EH (cell line): ENCODE data around the gene DMAC2.
"Not testable (repeated sequence)": the region's sequence is repeated elsewhere in the genome, so short reads cannot be mapped to it uniquely, and the experiment has no call there.

Experiments
- DNase-seq: peaks from one replicate; pipeline ENCODE4 v3.0.0-alpha.2; 2015; ENCODE audit warnings: low read depth

DMAC2 gene

DNA sequence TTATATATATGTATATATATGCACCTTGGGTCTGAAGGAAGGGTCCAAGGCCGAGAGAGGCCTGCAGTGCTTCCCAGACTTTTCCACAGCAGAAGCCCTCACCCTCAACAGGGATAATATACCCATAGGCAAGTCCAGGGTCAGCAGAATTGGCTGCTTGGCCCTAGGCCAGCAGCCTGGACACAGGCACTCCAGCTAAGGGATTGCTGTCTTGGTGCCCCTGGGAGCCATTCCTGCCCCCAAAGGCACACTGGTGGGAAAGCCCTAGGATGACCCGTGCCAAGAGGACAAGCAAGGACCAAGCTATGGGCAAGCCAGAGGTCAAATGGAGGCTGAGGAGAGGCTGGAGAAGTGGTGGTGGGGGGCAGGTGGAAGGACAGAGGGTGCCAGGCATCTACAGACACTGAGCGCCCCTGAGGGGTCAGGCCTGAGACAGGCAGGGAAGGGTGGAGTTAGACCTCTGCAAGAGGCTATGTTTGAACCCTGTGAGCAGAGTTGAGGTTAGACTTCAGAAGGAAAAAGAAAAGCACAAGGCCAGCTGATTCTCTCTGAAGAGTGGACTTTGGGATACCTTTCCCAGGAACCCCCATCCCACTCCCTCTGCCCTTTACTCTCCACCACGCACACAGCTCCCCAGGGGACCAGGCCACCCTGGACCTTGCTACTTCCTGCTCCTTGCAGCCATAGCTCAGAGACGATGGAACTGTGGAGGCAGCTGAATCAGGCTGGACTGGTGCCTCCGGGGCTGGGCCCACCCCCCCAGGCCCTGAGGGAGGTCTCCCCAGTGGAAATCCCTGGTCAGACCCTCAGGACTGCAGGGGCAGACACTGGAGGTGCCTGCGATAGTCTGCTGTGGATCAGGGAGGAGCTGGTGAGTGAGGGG, 3.0 kb upstream of the DMAC2 start, which contains the start of gene ERICH4:
Gene ERICH4, plus strand, starts transcription at position 684 of the 883 bp plus-strand sequence. Its CDS starts 14 bp downstream, at position 698.
- DNase-seq: no peak

DNA sequence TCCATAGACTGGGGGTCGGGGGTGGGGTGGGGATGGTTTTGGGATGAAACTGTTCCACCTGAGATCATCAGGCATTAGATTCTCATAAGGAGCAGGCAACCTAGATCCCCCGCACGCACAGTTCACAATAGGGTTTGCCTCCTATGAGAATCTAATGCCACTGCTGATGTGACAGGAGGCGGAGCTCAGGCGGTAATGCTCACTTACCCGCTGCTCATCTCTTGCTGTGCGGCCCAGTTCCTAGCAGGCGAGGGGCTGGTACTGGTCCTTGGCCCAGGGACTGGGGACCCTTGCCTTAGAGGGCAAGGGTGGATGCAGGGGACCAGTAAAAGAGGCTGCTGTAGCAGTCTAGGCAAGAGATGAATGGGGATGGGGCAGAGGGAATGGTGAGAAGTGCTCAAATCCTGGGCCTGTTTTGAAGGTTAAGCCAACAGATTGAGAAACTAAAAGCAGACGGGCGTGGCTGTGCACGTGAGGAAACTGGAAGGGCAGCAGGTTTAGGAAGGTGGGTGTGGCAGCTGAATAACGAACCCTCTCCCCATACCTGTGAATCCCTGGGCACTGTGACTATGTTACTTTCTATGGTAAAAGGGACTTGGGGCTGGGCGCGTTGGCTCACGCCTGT, 1.7 kb upstream of the DMAC2 start:
- DNase-seq: no peak

DNA sequence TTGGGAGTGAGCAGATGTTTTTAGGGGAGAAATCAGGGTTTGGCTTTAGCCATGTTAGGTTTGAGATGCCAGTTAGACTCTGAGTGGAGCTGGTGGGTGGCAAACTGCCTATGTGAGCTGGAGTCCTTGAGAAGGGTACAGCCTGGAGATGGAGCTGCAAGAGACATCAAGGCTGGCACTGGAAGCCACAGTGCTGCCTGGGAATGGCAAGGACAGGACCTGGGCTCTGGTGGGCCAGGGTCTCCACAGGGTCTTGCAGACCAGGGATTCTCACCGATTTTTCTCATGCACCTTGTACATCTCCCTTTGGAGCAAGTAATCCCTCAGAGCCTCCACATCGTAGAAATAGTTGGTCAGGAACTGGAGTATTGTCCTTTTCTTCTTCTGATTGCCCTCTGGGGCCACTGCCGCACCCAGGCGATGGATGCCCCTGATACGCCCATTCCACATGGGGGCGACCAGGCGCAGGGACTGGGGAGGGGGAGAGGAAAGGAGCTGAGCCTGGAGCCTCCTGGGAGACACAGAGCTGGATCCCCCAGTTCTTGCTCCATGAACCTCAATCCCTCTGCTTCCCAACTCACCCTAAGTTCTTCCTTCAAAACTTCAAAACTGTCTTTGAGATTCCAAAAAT, 1.7 kb downstream of the DMAC2 start:
- DNase-seq: no peak

DNA sequence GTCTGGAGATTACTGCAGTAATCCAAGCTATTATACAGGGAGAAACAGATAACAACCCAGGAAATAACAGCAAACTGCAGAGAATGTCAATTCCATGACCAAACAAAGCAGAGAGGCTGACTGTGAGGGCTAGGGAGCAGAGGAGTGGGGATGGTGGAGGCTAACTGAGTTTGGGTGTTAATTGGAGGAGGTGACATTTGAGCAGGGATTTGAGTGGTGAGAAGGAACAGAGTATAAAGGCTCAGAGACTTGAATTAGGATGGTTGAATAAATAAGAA, 3.1 kb downstream of the DMAC2 start:
- no peak for DNase-seq

DNA sequence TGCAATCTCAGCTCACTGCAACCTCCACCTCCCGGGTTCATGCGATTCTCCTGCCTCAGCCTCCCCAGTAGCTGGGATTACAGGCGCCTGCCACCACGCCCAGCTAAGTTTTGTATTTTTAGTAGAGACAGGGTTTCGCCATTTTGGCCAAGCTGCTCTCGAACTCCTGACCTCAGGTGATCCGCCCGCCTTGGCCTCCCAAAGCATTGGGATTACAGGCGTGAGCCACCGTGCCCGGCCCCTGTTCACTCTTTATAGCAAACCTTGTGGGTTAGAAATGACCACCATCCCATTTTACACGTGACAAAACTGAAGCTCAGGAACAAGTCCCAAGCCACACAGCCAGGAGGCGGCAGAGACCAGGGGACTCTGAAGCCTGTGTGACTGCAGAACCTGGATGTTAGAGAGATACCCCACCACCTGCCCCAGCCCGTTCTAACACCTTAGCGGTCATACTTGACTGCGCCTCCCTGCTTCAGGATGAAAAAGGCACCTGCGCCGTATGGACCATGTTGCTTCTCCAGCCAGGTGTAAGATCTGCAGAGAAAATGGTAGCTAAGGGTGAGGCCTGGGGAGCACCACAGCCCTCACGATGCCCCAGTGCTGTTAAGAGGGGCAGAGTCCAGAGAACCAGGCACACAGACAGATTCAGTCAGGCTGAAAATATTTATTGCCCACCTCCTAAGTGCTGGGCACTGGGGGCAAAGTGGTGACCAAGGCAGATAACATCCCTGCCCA, 3.6 kb downstream of the DMAC2 start:
- DNase-seq: no peak

DNA sequence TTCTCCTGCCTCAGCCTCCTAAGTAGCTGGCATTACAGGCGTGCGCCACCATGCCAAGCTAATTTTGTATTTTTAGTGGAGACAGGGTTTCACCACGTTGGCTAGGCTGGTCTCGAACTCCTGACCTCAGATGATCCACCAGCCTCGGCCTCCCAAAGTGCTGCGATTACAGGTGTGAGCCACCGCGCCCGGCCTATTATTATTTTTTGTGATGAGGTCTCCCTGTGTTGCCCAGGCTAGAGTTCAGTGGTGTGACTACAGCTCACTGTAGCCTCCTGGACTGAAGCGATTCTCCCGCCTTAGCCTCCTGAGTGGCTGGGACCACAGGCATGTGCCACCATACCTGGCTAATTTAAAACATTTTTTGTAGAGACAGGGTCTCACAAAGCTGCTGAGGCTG, 4.3 kb downstream of the DMAC2 start:
- DNase-seq: not testable (repeated sequence)

DNA sequence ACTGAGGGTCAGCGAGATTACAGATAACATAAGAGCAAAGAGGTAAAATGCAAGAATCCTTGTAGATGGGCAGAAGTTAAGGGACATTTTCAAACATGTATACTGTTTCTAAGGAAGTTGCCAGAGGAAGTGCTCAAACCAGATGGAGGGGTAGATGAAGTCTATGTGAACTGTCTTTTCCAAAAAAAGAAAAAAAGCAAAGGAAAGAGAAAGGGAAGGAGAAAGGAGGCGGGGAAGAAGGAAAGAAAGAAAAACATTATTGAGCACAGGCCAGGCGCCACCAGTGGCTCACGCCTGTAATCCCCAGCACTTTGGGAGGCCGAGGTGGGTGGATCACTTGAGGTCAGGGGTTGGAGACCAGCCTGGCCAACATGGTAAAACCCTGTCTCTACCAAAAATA, 5.3 kb downstream of the DMAC2 start:
- DNase-seq: no peak

DNA sequence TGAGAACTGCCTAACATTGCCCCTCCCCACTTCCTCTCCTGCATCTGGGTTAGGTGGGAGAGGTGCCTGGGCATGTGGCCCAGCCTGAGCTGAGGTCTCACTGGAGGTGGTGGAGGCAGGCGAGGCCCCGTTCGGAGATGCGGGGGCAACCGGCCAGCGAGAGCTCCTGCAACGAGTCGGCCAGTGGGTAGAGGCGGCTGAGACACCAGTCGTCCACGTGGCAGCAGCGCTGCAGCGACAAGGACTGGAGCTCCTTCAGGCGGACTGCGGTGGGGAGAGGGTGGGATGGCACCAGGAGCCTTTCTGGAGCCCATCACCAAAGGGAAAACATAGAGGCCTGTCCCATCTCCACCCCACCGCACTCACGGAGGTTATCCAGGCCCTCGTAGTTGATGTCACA, 6.5 kb downstream of the DMAC2 start:
- no peak for DNase-seq

DNA sequence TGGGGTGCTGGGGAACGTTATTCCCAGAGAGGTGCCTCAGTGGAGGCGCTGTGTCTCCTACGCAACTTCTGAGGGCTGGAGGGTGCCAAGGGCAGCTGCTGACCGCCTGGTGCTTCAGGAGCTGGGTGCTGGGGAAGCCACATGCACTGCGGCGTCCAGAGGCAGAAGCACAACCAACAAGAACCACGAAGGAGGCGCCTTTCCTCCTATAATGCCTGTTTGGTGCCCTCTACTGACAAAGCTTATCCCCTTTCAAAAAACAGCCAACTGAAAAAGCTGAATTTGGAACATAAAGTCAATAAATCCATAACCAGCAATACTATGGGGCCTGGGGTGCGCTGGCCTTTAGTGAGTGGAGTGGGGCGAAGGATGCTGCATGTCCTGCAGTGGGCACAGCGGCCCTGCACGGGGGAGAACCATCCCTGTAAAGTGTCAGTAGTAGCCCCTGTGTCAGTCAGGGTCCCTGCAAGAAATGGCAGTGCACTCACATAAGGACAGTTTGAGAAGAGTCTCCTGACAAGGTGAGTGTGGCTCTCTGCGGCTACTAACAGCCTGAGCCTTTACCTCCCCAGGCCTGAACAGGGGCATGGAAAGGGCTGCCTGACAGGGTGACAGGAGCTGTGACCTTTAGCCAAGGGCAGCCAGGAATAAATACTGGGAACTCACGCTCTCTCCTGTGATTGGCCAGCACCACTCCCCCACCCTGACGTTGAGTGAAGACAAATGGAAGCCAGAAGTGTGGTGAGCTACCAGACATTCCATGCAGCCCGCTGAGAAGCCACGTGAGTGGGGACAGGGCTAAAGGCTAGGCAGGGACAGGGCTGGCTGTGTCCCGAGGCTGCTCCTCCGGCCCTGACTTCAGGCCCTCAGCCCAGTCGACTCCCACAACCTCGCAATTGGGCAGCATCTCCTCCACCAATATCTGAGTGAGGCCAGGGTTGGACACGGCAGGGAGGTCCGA, 8.0 kb downstream of the DMAC2 start:
- peak; percentile 43 for DNase-seq

DNA sequence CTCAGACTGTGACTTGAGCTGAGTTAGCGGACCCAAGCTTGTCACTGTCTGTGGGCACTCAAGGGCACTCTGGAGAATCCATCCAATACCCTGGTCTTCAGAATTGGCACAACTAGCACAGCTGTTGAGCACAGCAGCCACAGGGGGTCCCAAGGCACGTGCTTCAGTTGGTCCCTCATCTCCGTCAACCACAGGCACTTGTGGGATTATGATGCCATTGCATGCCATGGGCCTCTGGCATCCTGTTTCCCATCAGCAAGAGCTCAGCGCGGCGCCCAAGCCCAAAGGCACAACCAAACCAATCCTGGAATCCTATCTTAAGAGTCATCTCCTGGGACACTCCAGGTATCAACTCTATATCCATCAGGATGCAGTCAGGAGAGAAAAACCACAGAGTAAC, 8.8 kb downstream of the DMAC2 start:
- DNase-seq: peak; percentile 15

DNA sequence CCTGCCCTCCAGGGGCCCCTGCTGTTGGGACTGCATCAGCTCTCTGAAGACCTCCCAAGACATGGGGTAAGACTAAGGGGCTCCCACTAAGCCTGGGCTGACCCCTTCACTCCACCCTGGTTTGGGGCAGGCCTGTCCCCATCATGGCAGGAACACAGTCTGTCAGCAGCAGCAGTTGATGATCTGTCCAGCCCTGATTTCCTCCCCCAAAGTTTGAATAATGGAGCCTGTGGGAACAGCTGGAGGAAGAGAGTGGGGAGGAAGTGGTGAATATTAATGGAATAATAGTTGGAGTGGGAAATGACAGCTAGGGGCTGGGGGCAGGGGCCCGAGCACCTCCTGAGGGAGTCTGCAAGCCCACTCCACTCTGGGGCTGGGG, 11.2 kb downstream of the DMAC2 start:
- no peak for DNase-seq

DNA sequence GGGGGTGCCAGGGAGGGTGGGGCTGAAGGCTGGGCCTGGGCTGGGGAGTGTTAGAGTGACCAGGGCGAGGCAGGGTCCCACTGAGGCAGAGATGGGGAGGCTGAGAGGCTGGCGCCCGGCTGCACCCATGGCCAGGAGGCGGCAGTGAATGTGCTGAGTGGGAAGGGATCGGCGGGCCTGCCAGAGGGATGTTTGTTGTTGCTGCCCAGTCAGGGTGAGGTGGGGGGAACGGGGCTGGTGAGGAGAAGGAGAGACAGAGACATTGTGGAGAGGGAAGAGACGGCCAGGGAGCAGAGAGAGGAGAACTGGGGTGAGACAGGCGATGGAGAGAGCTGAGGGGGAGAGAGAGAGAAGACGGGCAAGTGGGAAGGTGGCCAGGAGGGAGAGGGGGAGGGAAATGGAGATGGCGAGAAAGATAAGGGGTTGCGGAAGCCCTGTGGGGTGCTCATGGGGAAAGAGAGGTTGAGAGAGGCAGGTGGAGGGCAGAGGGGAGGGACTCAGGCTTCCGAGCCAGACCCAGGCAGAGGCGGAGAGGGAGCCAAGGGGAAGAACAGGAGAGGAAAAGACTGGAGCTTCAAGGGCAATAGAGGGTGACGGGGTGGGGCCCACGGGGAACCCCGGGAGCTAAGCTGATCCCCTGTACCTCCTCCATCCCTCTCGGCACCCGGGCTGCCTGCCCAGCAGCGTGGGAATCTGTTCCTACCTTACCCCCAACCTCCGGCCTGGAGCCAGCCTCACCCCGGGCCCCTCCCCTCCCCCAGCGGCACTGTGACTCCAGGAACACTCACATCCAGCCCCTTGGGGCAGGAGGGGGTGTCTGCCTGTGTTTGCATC, 11.8 kb downstream of the DMAC2 start:
- DNase-seq: peak; percentile 33

DNA sequence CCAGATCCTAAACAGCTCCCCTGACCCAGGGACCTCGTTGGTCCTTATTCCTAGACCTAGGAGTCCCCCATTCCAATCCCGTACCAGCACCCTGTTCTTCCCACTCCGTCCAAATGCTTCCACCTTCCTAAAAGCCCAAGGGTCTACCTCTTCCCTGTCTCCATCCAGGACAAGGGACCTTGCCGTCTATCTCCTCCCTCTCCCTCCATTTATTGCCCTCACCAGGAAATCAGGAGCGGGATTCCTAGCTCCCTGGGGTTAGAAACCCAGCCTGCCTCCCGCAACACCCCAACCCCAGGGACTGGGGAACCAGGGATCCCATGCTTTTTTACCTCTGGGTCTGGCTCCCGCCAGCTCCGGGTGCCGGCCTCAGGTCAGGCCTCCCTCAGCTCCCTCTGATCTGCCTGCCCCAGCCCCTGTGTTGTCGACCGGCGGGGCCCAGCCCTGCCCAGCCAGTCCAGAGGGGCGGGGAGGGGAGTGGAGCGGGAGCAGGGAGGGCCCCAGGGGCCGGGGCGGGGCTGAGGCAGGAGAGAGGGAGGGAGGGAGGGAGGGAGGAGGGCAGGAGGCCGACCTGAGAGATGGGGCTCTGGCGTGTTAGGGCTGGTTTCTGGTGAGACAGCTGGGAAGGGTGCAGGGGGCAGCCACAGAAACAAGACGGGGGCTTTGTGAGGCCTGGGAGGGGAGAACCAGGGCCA, 12.6 kb downstream of the DMAC2 start, which contains the start of gene B3GNT8:
Gene B3GNT8, minus strand, starts transcription at position 423 of the 695 bp plus-strand sequence. CDS start 596 bp downstream, outside the sequence.
- peak; percentile 75 for DNase-seq

DNA sequence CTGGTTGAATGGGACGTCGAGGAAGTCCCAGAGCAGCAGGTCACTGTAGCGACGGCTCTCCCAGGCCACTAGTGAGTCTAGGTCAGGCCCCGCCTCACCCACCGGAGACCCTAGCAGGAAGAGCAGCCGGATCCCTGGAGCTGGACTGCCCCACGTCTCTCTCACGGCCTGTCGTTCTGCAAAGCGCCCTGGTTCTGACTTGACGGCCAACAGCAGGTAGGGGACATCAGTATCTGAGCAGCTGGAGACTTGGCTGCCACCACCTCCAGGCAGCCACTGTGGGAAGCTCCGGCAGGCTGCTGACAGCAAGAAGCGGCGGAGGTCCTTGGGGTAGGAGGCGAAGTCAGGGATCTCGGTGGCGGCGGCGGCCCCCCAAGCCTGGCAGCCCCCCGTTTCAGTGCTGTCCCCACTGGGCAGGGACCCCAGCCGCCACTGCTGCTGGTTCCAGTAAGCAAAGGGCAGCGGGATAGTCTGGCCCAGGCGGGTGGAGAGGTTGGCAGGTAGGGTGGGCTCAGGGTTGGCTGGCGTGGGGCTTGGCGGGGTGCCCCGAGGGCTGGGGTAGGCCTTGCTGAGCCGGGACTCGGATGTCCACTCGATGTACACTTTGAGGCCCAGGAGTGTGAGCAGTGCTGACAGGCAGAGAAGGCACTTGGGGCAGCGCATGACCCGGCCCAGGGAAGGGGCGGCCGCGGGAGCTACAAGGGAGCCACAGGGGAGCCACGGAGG, 13.4 kb downstream of the DMAC2 start:
- DNase-seq: no peak

DNA sequence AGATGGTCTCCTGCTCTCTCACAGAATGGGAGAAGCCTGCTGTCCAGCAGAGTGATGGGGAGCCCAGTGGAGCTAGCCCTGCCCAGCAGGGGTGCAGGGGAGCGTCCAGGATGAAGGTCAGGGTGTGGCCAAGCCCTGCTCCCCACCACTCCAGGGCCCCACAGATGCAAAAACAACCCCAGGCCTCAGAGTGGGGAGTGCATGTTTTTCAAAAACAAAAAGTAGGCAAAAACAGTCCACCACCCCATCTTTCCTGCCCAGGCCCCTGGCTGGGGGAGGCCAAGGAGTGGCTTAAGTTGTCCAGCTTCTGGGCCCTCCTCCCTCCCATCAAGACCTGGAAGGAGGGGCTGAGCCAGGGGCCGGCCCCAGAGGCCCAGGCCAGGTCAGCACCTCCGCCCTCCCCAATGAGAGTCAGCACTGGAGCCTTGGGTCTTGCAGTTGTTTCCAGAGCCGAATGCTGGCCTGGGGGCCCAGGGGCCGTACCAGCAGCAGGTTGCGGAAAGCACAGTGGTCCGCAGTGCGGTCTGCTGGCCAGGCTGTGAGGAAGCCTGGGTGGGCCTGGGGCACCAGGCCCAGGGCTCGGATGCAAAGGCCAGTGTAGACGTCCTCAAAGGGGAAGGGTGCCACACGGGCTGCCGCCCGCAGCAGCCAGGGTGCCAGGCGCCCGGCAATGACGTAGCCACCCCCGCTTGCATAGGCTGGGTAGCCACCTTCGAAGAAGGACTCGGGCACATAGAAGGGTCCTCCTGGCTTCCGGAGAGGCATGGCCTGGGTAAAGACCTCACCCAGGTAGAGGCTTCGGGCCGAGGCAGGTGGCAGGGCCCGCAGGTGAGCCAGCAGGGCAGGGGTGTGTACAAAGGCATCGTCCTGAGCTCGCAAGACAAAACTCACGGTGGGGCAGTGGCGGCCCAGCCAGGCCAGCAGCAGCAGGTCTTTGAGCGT, 14.3 kb downstream of the DMAC2 start:
- DNase-seq: no peak

DNA sequence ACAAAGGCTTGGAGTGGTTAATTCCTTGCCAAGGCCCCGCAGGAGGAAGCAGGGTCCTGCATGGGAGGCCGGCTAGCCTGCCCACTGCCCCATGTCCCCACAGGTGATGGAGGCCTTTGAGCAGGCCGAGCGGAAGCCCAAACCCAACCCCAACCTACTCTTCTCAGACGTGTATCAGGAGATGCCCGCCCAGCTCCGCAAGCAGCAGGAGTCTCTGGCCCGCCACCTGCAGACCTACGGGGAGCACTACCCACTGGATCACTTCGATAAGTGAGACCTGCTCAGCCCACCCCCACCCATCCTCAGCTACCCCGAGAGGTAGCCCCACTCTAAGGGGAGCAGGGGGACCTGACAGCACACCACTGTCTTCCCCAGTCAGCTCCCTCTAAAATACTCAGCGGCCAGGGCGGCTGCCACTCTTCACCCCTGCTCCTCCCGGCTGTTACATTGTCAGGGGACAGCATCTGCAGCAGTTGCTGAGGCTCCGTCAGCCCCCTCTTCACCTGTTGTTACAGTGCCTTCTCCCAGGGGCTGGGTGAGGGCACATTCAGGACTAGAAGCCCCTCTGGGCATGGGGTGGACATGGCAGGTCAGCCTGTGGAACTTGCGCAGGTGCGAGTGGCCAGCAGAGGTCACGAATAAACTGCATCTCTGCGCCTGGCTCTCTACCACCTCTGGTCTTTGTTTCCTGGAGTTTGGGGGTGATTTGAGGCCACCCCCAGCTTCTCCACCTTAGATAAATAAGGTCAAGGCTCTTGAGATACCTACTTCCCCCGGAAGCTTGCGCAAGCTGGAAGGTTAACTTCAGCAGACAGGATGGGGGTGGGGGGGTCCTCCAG, 15.2 kb downstream of the DMAC2 start:
- DNase-seq: no peak

DNA sequence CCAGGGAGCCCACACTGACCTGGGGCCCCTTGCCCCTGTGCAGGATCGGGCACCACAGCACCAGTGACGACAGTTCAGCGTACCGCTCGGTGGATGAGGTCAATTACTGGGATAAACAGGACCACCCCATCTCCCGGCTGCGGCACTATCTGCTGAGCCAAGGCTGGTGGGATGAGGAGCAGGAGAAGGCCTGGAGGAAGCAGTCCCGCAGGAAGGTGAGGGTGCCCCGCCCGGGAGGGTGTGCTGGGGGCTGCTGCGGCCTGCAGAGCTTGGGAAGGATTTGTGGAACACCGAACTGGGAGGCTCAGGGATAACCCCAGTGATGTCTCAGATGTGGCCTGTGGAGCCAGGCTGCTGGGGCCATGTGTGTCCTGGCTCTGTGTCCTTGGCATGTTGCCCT, 16.8 kb downstream of the DMAC2 start:
- no peak for DNase-seq
